HG03432 (cell line): ENCODE results near the gene CDKAL1.

Experiments
- ATAC-seq: cut with Tn5 transposase; IDR thresholded peaks from one replicate; pipeline ENCODE4 v1.9.1; 2021; ENCODE audit warnings: mild to moderate bottlenecking, moderate library complexity; ENCODE audit not compliant: unreplicated experiment

CDKAL1 gene

DNA sequence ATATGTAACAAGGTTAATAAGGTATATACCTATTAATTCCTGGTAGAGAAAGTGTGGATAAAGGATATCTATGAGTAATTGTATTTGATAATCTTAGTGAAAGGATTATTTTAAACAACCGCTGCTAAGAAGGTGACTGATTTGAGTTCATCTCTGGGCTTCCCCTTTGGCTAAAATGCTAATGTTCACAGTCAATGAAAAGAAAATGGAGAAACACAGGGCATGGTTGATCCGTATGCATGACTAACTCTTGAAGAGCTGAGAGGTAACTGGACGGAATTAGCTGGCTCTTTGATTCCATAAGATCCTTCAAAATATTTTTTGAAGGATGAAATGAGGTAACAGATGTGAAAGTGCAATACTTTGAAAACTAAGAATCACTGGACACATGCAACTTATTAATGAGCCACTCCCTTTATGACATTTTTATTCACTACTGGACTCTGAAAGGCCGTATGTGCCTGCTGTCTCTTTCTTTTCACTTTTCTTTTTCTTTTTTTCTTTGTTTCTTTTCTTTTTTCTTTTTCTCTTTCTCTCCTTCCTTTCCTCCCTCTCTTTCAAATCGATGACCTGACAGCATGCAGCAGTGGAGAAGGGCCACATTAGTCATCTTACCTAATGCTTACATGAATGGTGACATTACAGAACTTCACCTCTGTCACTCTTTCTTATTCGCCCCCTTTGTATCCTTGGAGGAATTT is 464.6 kb downstream of the CDKAL1 start:
- peak; percentile 61 for ATAC-seq

GRCh38 chr6:21000331-21000801 is 466.1 kb downstream of the CDKAL1 start:
- ATAC-seq = no peak

DNA sequence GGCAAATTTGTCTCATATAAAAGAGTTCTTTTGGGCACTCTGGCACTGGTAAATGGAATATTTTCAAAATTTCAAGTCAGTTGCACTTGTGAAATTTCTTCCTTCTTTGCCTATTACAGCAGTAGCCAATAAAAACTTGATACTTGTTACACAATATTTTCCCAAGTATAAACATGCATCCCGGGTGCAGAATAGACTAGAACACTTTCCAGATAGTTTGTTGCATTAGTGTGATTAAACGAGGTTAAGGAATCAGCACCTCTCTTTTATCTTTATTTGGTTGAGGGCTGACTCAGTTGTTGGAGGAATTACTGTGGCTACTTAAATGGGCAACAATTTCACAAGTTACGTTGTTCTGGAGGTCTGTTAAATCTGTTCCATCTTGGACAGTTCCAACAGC is 467.5 kb downstream of the CDKAL1 start:
- ATAC-seq = no peak

GRCh38 chr6:21003780-21004541 is 469.7 kb downstream of the CDKAL1 start:
- ATAC-seq = peak; percentile 80

DNA sequence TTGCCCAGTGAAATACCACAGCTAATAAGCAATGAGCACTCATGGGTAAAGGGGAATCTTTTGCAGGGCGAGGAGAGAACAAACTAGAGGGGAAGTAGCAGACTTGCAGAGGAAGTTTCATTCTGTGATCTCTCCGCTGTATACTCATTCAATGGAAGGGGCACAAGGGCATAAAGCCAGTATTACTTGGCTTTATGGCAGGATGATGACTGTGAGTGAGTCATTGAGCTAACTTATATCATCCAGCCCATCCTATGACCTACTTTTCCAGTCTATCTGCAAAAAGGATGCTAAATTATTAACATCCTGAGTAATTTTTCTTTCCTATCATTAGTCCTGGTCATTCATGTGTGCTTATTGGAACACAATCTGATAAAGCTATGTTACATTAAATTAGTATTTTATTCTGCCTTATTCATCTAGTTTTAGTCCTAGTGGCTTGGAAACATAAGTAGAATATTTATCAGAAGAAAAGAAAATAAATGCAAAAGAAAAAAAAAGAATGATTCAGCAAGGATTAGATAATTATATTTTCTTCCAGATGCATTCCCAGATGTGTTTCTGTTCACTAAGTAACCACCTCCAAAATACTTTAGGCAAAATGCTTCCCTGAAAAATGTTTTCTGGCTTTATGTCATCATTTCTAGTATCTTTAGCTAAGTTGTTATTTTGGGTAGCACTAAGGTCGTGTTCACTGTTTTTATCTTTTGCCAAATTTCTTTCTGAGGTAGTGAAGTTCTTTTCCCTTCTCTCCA is 471.7 kb downstream of the CDKAL1 start:
- ATAC-seq = peak; percentile 50

DNA sequence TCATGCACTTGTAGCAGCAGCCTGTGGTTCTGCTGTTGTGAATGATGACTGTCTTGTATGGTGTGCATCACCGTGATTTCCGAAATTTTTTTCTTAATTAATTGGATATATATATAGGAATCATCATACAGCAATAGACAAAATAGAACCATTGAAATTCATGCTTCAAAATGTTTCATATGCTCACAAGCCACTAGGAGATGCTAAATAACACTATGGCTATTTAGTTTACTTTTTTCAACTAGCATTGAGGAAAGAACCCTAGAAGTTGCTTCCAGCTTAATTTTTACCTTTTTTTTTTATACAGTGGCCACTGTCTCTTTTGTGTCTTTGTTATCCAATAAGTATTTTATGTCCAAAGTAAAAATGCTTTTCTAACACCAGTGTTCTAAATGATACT is 485.4 kb downstream of the CDKAL1 start:
- ATAC-seq = no peak

DNA sequence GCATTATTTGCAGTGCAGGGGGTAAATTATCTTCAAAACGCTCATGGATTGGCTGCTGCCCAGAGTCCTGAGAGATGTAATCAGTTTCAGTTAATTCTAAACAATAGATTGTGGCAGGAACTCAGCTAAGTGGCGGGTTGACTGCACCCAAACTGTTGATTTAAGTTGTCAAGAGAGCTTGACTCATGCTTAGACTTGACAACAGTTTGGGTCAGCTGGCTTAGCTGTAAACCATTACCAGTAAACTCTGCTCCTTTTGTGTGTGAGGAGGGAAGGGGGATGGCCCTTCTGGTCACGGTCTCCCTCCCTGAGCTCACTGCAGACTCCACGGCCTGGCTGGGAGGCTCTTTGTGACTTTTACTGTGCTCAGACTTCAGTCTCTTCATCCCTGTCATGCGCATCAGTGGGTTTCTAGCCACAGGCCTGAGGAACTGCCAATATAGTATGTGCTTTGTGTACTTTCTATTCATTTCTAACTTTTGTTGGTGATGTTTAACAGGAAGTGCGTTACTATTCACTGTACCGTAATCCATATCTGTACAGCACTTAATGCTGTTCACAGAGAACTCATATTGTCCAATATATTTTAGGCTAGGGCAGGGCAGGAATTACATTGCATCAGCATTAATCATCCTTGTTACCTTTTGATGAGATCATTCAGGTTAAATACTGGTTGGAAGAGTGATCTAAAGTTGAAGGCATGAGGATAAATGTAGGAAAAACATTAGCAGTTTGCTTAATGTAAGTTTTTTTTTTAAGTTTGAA is 488.3 kb downstream of the CDKAL1 start:
- peak; percentile 96 for ATAC-seq

DNA sequence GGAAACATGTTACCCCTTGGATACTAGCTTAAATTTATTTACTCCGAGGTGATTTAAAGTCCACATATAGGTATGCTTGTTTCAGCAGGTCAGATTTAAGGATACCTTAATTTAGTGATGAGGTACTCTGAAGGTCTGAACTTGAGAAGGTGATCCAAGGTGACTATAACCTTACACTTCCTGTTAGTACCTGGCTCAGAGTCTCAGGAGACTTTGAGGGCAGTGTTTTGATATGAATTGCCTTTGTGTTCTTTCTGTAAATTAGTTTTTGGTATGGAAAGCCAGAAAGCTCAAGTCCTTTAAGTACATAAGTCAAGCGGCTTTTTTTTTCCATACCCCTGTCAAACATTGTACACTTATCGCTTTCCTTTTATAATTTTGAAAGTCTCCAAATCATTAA is 489.0 kb downstream of the CDKAL1 start:
- ATAC-seq = no peak

- no peak for ATAC-seq
Measured at GRCh38 chr6:21024616-21025015, 490.4 kb downstream of the CDKAL1 start.

DNA sequence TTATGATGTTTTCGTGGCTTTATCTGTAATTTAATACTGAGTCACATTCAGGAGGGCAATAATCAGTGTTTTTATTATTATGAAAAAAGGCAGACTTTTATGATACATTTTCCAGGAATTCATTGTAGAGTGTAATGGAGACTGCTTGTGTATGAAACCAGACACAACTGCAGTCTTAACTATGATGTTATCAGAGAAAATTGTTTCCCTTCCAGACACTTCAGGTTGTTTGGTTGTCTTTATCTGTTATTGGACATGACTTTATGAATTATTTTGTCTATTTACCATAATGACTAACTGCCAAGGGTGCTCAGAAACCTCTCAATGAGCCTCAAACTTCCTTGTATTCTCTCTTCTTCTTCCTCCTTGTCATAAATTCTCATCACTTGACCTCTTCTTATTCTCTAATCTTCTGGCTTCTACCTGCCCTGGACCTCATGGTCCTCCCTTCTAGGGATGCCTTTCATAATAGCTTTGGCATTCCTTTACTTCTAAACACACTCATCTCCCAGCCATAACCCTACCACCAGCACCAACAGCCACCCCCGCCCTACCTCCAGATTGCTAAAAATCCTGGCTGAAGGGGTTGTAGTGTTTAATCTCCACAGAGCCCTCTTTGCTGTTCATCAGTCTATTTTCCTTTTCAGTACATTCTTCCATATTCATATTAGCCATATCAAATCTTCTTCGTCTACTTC is 492.5 kb downstream of the CDKAL1 start:
- ATAC-seq = no peak

GRCh38 chr6:21027507-21027906 is 493.2 kb downstream of the CDKAL1 start:
- ATAC-seq = no peak

- no peak for ATAC-seq
Measured at GRCh38 chr6:21031182-21031581, 496.9 kb downstream of the CDKAL1 start.

DNA sequence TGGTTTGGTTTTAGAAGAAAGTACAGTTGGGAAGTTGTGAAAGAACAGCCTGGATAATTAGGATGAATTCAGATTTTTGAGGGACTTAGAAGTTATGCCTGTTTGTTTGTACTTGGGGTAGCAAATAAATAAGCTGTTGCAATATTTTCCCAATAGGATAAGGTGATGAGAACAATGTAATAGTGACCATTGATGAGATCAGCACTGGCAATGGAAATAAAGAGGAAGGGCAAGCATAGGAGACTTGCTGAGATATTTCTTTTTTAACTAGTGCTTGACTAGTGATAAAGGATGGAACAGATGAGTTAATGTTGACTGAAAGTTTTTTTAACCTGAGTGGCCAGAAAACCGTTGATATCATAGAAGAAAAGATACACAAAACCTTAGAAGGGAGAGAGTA is 498.8 kb downstream of the CDKAL1 start:
- ATAC-seq = no peak

DNA sequence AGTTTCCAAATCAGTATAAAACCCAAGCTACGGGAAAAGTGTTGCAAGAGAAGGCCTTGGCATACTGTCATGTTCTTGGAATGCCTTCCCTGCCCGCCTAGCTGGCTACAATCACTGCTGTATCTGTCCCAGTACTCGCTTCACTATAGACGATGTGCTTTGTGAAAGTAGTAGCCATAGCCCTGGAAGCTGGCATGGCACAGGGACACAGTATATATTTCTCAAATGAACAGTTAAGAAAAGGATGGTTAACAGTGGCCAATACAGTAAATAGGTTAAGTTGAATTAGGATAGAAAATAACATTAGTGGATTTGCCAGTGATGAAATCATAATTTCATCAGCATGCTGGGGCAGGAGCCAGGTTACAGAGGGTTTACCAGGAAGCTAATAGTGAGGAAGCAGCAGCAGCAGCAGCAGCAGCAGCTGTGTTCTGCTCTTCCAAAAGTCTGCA is 499.3 kb downstream of the CDKAL1 start:
- ATAC-seq = no peak

GRCh38 chr6:21034345-21034744 is 500.1 kb downstream of the CDKAL1 start:
- ATAC-seq = no peak

GRCh38 chr6:21037453-21037852 is 503.2 kb downstream of the CDKAL1 start:
- ATAC-seq = peak; percentile 75

- no peak for ATAC-seq
Measured at GRCh38 chr6:21039926-21040325, 505.7 kb downstream of the CDKAL1 start.

GRCh38 chr6:21045135-21045700 is 511.0 kb downstream of the CDKAL1 start:
- ATAC-seq = no peak

GRCh38 chr6:21046276-21046675 is 512.0 kb downstream of the CDKAL1 start:
- ATAC-seq = no peak

DNA sequence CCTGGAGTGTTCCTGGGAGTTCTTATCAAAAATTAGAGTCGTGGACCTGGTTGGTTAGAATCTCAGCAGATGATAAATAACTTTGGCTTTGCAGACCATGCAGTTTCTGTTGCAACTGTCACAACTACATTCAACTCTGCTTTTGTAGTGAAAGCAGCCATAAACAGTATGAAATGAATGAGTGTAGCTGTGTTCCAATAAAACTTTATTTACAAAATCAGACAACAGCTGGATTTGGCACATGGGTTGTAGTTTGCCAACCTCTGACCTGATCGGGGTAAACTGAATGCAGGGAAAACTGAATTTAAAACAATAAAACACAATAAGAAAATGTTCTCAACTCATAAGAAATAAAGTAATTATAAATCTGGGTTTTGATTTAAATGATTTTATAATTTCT is 513.8 kb downstream of the CDKAL1 start:
- ATAC-seq = no peak
